HepG2 (cell line): ENCODE measurements around the gene ZNRD2. TPM values are rescaled to one million over a fixed set of nuclear protein-coding genes. Genes with fewer than 3 reads are reported as not detected.

Experiments used
- AKAP8 ChIP-seq: sonication (generic); formaldehyde crosslinking; IDR thresholded peaks from 2 replicates; pipeline ENCODE4 v1.5.1; 2020; ENCODE audit warnings: mild to moderate bottlenecking, missing genetic modification reagents
- CBX1 ChIP-seq: IDR thresholded peaks from one replicate; pipeline ENCODE4 v1.6.1; 2016; ENCODE audit warnings: antibody characterized with exemption, low read depth
- CHD4 ChIP-seq: fragments of 200-600 bp; sonication (generic); IDR thresholded peaks from 2 replicates; pipeline ENCODE4 v1.7.0; 2017; ENCODE audit warnings: mild to moderate bottlenecking, low read length, borderline replicate concordance
- FUBP1 ChIP-seq: sonication (generic); formaldehyde crosslinking; IDR thresholded peaks from 2 replicates; pipeline ENCODE4 v1.5.1; 2020; ENCODE audit warnings: missing genetic modification reagents, mild to moderate bottlenecking, borderline replicate concordance
- KLF13 ChIP-seq: sonication (generic); formaldehyde crosslinking; IDR thresholded peaks from 2 replicates; pipeline ENCODE4 v1.4.0; 2020; ENCODE audit warnings: mild to moderate bottlenecking, missing genetic modification reagents
- MAF1 ChIP-seq: sonication (generic); formaldehyde crosslinking; IDR thresholded peaks from 2 replicates; pipeline ENCODE4 v1.5.0; 2020; ENCODE audit warnings: missing genetic modification reagents, borderline replicate concordance
- MATR3 ChIP-seq: sonication (generic); formaldehyde crosslinking; IDR thresholded peaks from 2 replicates; pipeline ENCODE4 v1.4.0; 2020; ENCODE audit warnings: missing genetic modification reagents
- ONECUT2 ChIP-seq: sonication (generic); formaldehyde crosslinking; IDR thresholded peaks from 2 replicates; pipeline ENCODE4 v1.4.0; 2020; ENCODE audit warnings: missing genetic modification reagents
- PBX2 ChIP-seq: IDR thresholded peaks from 2 replicates; pipeline ENCODE4 v1.6.1; 2016; ENCODE audit warnings: control low read depth
- PRMT3 ChIP-seq: sonication (generic); formaldehyde crosslinking; IDR thresholded peaks from 2 replicates; pipeline ENCODE4 v1.8.1; 2022; ENCODE audit warnings: low read depth, mild to moderate bottlenecking, moderate library complexity, missing genetic modification reagents, borderline replicate concordance
- SOX13 ChIP-seq, 3 experiments: fragments of 450-650 bp in 1 of 3; sonication (generic) in 1 of 3; formaldehyde crosslinking in 1 of 3; IDR thresholded peaks in 2 of 3; conservative IDR thresholded peaks in 1 of 3; 2 replicates each; pipeline versions ENCODE4 v1.5.0 to v1.6.1; 2016 to 2020; ENCODE audit warnings: antibody characterized with exemption in 1 of 3, mild to moderate bottlenecking in 1 of 3, missing compliant biosample characterization in 1 of 3, missing genetic modification reagents in 1 of 3, moderate library complexity in 1 of 3
- SP5 ChIP-seq: IDR thresholded peaks from 2 replicates; pipeline ENCODE4 v1.6.1; 2016; ENCODE audit warnings: low read depth, borderline replicate concordance
- TBX3 ChIP-seq: fragments of 450-650 bp; IDR thresholded peaks from 2 replicates; pipeline ENCODE4 v1.6.1; 2017; ENCODE audit warnings: antibody characterized with exemption, mild to moderate bottlenecking, inconsistent platforms, borderline replicate concordance
- WIZ ChIP-seq: sonication (generic); formaldehyde crosslinking; IDR thresholded peaks from 2 replicates; pipeline ENCODE4 v1.5.1; 2020; ENCODE audit warnings: mild to moderate bottlenecking, missing genetic modification reagents
- ZC3H4 ChIP-seq: sonication (generic); formaldehyde crosslinking; IDR thresholded peaks from 2 replicates; pipeline ENCODE4 v1.4.0; 2020; ENCODE audit warnings: missing genetic modification reagents, borderline replicate concordance
- ZKSCAN5 ChIP-seq: sonication (generic); formaldehyde crosslinking; IDR thresholded peaks from 2 replicates; pipeline ENCODE4 v1.5.1; 2020; ENCODE audit warnings: mild to moderate bottlenecking, missing genetic modification reagents
- ZNF547 ChIP-seq: sonication (generic); formaldehyde crosslinking; IDR thresholded peaks from 2 replicates; pipeline ENCODE4 v1.5.1; 2020; ENCODE audit warnings: mild to moderate bottlenecking, missing genetic modification reagents
- ZNF879 ChIP-seq: sonication (generic); formaldehyde crosslinking; IDR thresholded peaks from 2 replicates; pipeline ENCODE4 v1.8.1; 2023; ENCODE audit warnings: missing genetic modification reagents
- polyA plus RNA-seq, 8 experiments: library from polyadenylated mRNA; depleted of rRNA in 3 of 8; stranded (reverse) in 7 of 8; unstranded in 1 of 8; fragments of >200 nt; fragmentation: Illumina TruSeq in 4 of 8; extraction: Trizol in 4 of 8; gene quantifications; 2 replicates each; pipeline versions ENCODE4 v1.2.1 to v1.2.3, GENCODE V29; 2011 to 2016; ENCODE audit warnings: low read depth in 4 of 8, missing spikeins in 1 of 8, mixed read lengths in 1 of 8; ENCODE audit not compliant: insufficient read depth in 1 of 8
- total RNA-seq, 5 experiments: library from RNA; depleted of rRNA; stranded (reverse); fragments of >200 nt; fragmentation: Illumina TruSeq; extraction: Trizol; gene quantifications; 2 replicates each; pipeline ENCODE4 v1.2.3, GENCODE V29; 2016; ENCODE audit warnings: low read depth in 1 of 5
- TF ChIP-seq, protein P1 (sequence below): sonication (generic); formaldehyde crosslinking; IDR thresholded peaks from 2 replicates; pipeline ENCODE4 v1.5.0; 2020; ENCODE audit warnings: missing genetic modification reagents, mild to moderate bottlenecking, borderline replicate concordance
- TF ChIP-seq, protein P2 (sequence below): sonication (generic); formaldehyde crosslinking; IDR thresholded peaks from 2 replicates; pipeline ENCODE4 v1.5.0; 2020; ENCODE audit warnings: mild to moderate bottlenecking, missing genetic modification reagents, moderate library complexity
- TF ChIP-seq, protein P3 (sequence below): sonication (generic); formaldehyde crosslinking; IDR thresholded peaks from 2 replicates; pipeline ENCODE4 v1.8.0; 2022; ENCODE audit warnings: missing genetic modification reagents, mild to moderate bottlenecking, inconsistent platforms, borderline replicate concordance

Gene ZNRD2
- total and polyA plus RNA-seq, 2 of the 13 experiments (the other 11 are each of a cell fraction or from before 2014, with no cell fraction given), result 29.2 to 34.0 TPM

- TF ChIP-seq CHD4 (no peak), KLF13 (CRISPR knock-in tag) (no peak), MAF1 (CRISPR knock-in tag) (no peak), SP5 (CRISPR knock-in tag) (peak; percentile 28; the same call in 1 of the 2 replicates), FUBP1 (CRISPR knock-in tag) (no peak), PBX2 (no peak), ZKSCAN5 (CRISPR knock-in tag) (no peak), ONECUT2 (CRISPR knock-in tag) (no peak), CBX1 (no peak), TBX3 (no peak), ZC3H4 (CRISPR knock-in tag) (0 out of 2 replicates have a peak, but pooled peaks have one; percentile 66), WIZ (CRISPR knock-in tag) (no peak), ZNF879 (CRISPR knock-in tag) (no peak), AKAP8 (CRISPR knock-in tag) (no peak), PRMT3 (no peak), MATR3 (CRISPR knock-in tag) (no peak), ZNF547 (CRISPR knock-in tag) (no peak), SOX13 (IDR thresholded peaks at IDR 0.05) (no peak), SOX13 (CRISPR knock-in tag; conservative IDR thresholded peaks at IDR 0.05 in 1 of 2, IDR thresholded peaks at IDR 0.05 in 1 of 2) (peak in 1 of 2 experiments; percentile 69; a peak in 1 of 4 replicates)
- TF ChIP-seq, protein P1, sequence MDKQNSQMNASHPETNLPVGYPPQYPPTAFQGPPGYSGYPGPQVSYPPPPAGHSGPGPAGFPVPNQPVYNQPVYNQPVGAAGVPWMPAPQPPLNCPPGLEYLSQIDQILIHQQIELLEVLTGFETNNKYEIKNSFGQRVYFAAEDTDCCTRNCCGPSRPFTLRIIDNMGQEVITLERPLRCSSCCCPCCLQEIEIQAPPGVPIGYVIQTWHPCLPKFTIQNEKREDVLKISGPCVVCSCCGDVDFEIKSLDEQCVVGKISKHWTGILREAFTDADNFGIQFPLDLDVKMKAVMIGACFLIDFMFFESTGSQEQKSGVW (CRISPR knock-in tag), result no peak
- TF ChIP-seq, protein P2, sequence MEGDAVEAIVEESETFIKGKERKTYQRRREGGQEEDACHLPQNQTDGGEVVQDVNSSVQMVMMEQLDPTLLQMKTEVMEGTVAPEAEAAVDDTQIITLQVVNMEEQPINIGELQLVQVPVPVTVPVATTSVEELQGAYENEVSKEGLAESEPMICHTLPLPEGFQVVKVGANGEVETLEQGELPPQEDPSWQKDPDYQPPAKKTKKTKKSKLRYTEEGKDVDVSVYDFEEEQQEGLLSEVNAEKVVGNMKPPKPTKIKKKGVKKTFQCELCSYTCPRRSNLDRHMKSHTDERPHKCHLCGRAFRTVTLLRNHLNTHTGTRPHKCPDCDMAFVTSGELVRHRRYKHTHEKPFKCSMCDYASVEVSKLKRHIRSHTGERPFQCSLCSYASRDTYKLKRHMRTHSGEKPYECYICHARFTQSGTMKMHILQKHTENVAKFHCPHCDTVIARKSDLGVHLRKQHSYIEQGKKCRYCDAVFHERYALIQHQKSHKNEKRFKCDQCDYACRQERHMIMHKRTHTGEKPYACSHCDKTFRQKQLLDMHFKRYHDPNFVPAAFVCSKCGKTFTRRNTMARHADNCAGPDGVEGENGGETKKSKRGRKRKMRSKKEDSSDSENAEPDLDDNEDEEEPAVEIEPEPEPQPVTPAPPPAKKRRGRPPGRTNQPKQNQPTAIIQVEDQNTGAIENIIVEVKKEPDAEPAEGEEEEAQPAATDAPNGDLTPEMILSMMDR, result no peak
- TF ChIP-seq, protein P3, sequence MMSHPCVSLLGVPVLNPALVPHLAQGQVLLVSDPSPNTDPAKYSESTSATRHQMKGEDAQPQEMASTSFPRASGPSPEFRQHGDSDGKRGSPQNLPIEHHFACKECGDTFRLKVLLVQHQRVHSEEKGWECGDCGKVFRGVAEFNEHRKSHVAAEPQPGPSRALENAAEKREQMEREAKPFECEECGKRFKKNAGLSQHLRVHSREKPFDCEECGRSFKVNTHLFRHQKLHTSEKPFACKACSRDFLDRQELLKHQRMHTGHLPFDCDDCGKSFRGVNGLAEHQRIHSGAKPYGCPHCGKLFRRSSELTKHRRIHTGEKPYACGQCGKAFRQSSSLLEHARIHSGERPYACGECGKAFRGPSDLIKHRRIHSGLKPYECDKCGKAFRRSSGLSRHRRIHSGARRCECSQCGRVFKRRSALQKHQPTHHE (CRISPR knock-in tag), result 0 out of 2 replicates have a peak, but pooled peaks have one; percentile 67
Measured at GRCh38 chr11:65616575-65617001, 46.3 kb downstream of the ZNRD2 start (continued).
